ENCODE data around the gene CELSR1. TPM values are rescaled to one million over a fixed set of nuclear protein-coding genes. Genes with fewer than 3 reads are reported as not detected.

Gene CELSR1
- total and polyA plus RNA-seq, 2 donors (not counting 1 experiment from before 2014, with no cell fraction given), result 30.2 to 34.8 TPM

DNA sequence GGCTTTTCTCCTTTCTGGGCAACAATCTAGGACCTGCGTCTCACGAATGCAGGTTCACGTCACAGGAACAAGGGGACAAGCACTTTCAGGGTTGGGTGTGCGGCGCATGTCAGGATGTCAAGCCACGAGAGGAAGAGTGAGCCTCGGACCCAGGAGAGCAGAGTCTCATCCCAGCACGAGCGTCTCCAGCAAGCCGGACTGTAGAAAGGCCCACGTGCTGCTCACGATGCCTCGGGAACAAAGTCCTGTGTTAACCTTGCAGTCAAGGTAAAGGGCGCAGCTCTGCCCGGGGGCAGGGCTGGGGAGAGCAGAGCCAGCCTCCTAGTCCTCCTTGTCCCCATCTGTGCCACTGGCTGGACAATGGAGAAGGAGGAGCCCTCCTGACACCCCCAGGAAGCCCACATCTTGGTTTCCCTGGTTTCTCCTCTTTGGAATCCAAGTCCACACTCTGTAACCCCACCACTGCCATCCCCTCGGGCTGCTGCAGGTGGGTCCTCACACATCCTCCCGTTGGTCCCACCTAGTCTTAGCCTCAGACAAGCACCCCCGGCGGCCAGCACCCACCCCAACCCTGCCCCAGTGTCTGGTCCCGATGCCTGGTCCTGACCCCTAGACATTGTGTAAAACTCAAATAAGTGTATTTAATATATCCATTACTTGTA lies 63.4 kb downstream of the CELSR1 start:
- TF ChIP-seq, protein P1, sequence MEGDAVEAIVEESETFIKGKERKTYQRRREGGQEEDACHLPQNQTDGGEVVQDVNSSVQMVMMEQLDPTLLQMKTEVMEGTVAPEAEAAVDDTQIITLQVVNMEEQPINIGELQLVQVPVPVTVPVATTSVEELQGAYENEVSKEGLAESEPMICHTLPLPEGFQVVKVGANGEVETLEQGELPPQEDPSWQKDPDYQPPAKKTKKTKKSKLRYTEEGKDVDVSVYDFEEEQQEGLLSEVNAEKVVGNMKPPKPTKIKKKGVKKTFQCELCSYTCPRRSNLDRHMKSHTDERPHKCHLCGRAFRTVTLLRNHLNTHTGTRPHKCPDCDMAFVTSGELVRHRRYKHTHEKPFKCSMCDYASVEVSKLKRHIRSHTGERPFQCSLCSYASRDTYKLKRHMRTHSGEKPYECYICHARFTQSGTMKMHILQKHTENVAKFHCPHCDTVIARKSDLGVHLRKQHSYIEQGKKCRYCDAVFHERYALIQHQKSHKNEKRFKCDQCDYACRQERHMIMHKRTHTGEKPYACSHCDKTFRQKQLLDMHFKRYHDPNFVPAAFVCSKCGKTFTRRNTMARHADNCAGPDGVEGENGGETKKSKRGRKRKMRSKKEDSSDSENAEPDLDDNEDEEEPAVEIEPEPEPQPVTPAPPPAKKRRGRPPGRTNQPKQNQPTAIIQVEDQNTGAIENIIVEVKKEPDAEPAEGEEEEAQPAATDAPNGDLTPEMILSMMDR (IDR thresholded peaks at IDR 0.05), result no peak
- TF ChIP-seq EZH2 (IDR thresholded peaks at IDR 0.05; ENCODE audit: borderline replicate concordance, insufficient read depth, low read depth, low read length, poor library complexity, severe bottlenecking), result no peak
- 95% methylated on average over 17 of the region's 20 CpGs for WGBS (ENCODE audit: insufficient coverage)
- ATAC-seq (ENCODE audit: low read depth) (no peak), DNase-seq (no peak)
- peaks cover 0 to 5% (median 0%) of the 10 kb centered on the region in 4 experiments for H3K27me3 ChIP-seq (replicated peaks in 1 of 4; ENCODE audit: control extremely low read depth in 1 of 4, control insufficient read depth in 3 of 4, insufficient read depth in 4 of 4, low read length in 3 of 4)
- no peak overlapping the region for H2AFZ ChIP-seq (ENCODE audit: insufficient read depth, low read depth, low read length, poor library complexity, severe bottlenecking)
- peaks cover 10% of the 10 kb centered on the region for H3K4me1 Mint-ChIP-seq
- ChIA-PET CTCF (no interaction called here), POLR2A (no interaction called here)
- intact Hi-C loops (cut with micrococcal nuclease), result no loop called here
- H3K27ac ChIP-seq (ENCODE audit: low read length in 2 of 2), result no peak overlapping the region
- H3K79me2 ChIP-seq (ENCODE audit: control insufficient read depth, insufficient read depth, low read length), result no peaks in the 10 kb centered on the region
- peaks cover 7 to 11% of the 10 kb centered on the region in 2 donors for H3K4me1 ChIP-seq (ENCODE audit: control insufficient read depth in 2 of 2, insufficient read depth in 2 of 2, low read length in 2 of 2)
- no peak overlapping the region for H3K4me3 Mint-ChIP-seq
- H3K9ac ChIP-seq (ENCODE audit: low read length), result no peak overlapping the region
- H3K27me3 Mint-ChIP-seq, result peaks cover 6% of the 10 kb centered on the region
- no peak overlapping the region for H3K27ac Mint-ChIP-seq
- no peak overlapping the region for H3K4me2 ChIP-seq (replicated peaks; ENCODE audit: low read depth, low read length, poor library complexity, severe bottlenecking)
- H3K9me3 ChIP-seq (ENCODE audit: control extremely low read depth in 1 of 3, control insufficient read depth in 2 of 3, insufficient read depth in 1 of 3, low read length in 2 of 3), result peaks cover 0 to 7% (median 0%) of the 10 kb centered on the region in 3 donors
- no peaks in the 10 kb centered on the region for H3K9me3 Mint-ChIP-seq (ENCODE audit: insufficient read depth)
- H3K36me3 ChIP-seq (replicated peaks in 1 of 2; ENCODE audit: control extremely low read depth in 1 of 2, control insufficient read depth in 1 of 2, extremely low read depth in 1 of 2, insufficient read depth in 2 of 2, low read length in 1 of 2), result no peaks in the 10 kb centered on the region
- H3K4me3 ChIP-seq (ENCODE audit: control extremely low read depth in 1 of 5, extremely low read depth in 1 of 5, insufficient read depth in 1 of 5, low read depth in 2 of 5, low read length in 4 of 5), result no peak overlapping the region
- H4K20me1 ChIP-seq (ENCODE audit: control insufficient read depth, insufficient read depth, low read length, poor library complexity, severe bottlenecking), result no peaks in the 10 kb centered on the region

DNA sequence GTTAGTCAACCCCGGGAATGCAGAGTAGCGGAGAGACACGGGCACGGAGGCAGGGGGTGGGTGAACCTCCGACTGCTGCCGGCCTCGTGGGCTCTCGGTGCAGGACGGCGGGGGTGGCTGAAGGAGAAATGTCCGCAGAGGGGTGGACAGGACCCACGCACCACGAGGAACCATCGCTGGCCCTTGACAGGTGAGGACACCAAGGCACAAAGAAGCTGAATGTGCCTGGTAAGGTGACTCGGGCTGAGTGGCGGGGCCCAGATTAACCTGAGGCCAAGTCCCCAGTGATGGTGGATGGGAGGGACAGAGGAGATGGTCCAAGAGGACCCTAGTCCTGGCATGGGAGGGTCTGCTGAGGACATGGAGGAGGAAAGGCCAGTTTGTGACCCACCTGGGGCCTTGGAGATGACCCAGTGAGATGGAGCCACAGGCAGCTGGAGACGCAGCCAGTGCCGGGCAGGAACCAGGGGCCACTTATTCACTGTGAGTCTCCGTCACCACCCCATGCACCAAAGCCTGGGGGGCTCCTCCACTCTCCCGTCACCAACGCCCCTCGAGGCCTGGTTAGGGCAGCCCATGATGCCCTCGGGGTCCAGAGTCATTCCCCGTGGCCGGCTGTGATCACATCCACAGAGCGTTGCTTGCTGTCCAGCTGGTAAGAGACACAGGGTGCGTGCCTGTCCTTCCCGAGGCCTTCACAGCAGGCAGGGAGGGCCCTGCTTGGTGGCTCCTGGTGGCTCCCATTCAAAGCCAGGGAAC lies 64.2 kb downstream of the CELSR1 start:
- CTCF ChIA-PET, result no interaction called here
- Histone ChIP-seq H3K36me3 (replicated peaks in 1 of 2; ENCODE audit: control extremely low read depth in 1 of 2, control insufficient read depth in 1 of 2, extremely low read depth in 1 of 2, insufficient read depth in 2 of 2, low read length in 1 of 2) (no peaks in the 10 kb centered on the region), H3K27me3 (replicated peaks in 1 of 4; ENCODE audit: control extremely low read depth in 1 of 4, control insufficient read depth in 3 of 4, insufficient read depth in 4 of 4, low read length in 3 of 4) (peaks cover 0 to 4% (median 0%) of the 10 kb centered on the region in 4 experiments), H2AFZ (ENCODE audit: insufficient read depth, low read depth, low read length, poor library complexity, severe bottlenecking) (no peak overlapping the region), H3K9me3 (ENCODE audit: control extremely low read depth in 1 of 3, control insufficient read depth in 2 of 3, insufficient read depth in 1 of 3, low read length in 2 of 3) (peaks cover 0 to 7% (median 0%) of the 10 kb centered on the region in 3 donors), H4K20me1 (ENCODE audit: control insufficient read depth, insufficient read depth, low read length, poor library complexity, severe bottlenecking) (no peaks in the 10 kb centered on the region), H3K9ac (ENCODE audit: low read length) (no peak overlapping the region), H3K27ac (ENCODE audit: low read length in 2 of 2) (no peak overlapping the region), H3K79me2 (ENCODE audit: control insufficient read depth, insufficient read depth, low read length) (no peaks in the 10 kb centered on the region), H3K4me1 (ENCODE audit: control insufficient read depth in 2 of 2, insufficient read depth in 2 of 2, low read length in 2 of 2) (peaks cover 7 to 11% of the 10 kb centered on the region in 2 donors), H3K4me2 (replicated peaks; ENCODE audit: low read depth, low read length, poor library complexity, severe bottlenecking) (no peak overlapping the region), H3K4me3 (ENCODE audit: control extremely low read depth in 1 of 5, extremely low read depth in 1 of 5, insufficient read depth in 1 of 5, low read depth in 2 of 5, low read length in 4 of 5) (no peak overlapping the region)
- H3K27me3 Mint-ChIP-seq, result peaks cover 6% of the 10 kb centered on the region
- no peak for TF ChIP-seq EZH2 (IDR thresholded peaks at IDR 0.05; ENCODE audit: borderline replicate concordance, insufficient read depth, low read depth, low read length, poor library complexity, severe bottlenecking)
- TF ChIP-seq, protein P1 (IDR thresholded peaks at IDR 0.05), result no peak
- peaks cover 10% of the 10 kb centered on the region for H3K4me1 Mint-ChIP-seq
- H3K9me3 Mint-ChIP-seq (ENCODE audit: insufficient read depth), result no peaks in the 10 kb centered on the region
- POLR2A ChIA-PET, result no interaction called here
- intact Hi-C loops (cut with micrococcal nuclease), result no loop called here
- no peak overlapping the region for H3K27ac Mint-ChIP-seq
- no peak overlapping the region for H3K4me3 Mint-ChIP-seq
- 94% methylated on average over 28 of the region's 28 CpGs for WGBS (ENCODE audit: insufficient coverage)
- DNase-seq (no peak), ATAC-seq (ENCODE audit: low read depth) (no peak)
